ENCODE data around the gene TNS1. TPM values are rescaled to one million over a fixed set of nuclear protein-coding genes. Genes with fewer than 3 reads are reported as not detected.
A peak's percentile ranks its signal among the peaks of the same experiment; 100 is the strongest.
"Not testable (repeated sequence)": the region's sequence is repeated elsewhere in the genome, so short reads cannot be mapped to it uniquely, and the experiment has no call there.

TNS1 gene
- total RNA-seq, 2 donors from 2014 or later = 4.4 to 44.9 TPM

GRCh38 chr2:218024871-218025270, 22.1 kb upstream of the TNS1 start:
- Mint-ChIP-seq H3K27me3 (no peaks in the 10 kb centered on the region), H3K4me1 (no peaks in the 10 kb centered on the region), H3K27ac (no peak overlapping the region), H3K36me3 (ENCODE audit: low read depth) (no peaks in the 10 kb centered on the region), H3K9me3 (no peaks in the 10 kb centered on the region), H3K4me3 (no peak overlapping the region)
- ATAC-seq (replicated peaks) = no peak

GRCh38 chr2:218024336-218024735, 21.5 kb upstream of the TNS1 start:
- H3K4me1 Mint-ChIP-seq = no peaks in the 10 kb centered on the region
- no peaks in the 10 kb centered on the region for H3K27me3 Mint-ChIP-seq
- H3K27ac Mint-ChIP-seq = no peak overlapping the region
- ATAC-seq (replicated peaks) = no peak
- no peaks in the 10 kb centered on the region for H3K9me3 Mint-ChIP-seq
- no peaks in the 10 kb centered on the region for H3K36me3 Mint-ChIP-seq (ENCODE audit: low read depth)
- H3K4me3 Mint-ChIP-seq = no peak overlapping the region

- no peak overlapping the region for H3K4me3 Mint-ChIP-seq
- H3K27ac Mint-ChIP-seq = no peak overlapping the region
- no peaks in the 10 kb centered on the region for H3K4me1 Mint-ChIP-seq
- ATAC-seq (replicated peaks) = no peak
- no peaks in the 10 kb centered on the region for H3K9me3 Mint-ChIP-seq
- no peaks in the 10 kb centered on the region for H3K36me3 Mint-ChIP-seq (ENCODE audit: low read depth)
- no peaks in the 10 kb centered on the region for H3K27me3 Mint-ChIP-seq
Measured at GRCh38 chr2:218023636-218024035, 20.8 kb upstream of the TNS1 start.

- Mint-ChIP-seq H3K27me3 (no peaks in the 10 kb centered on the region), H3K9me3 (no peaks in the 10 kb centered on the region), H3K36me3 (ENCODE audit: low read depth) (no peaks in the 10 kb centered on the region), H3K4me1 (no peaks in the 10 kb centered on the region), H3K27ac (no peak overlapping the region), H3K4me3 (no peak overlapping the region)
- ATAC-seq (replicated peaks) = no peak
Measured at GRCh38 chr2:218022851-218023530, 20.2 kb upstream of the TNS1 start.

GRCh38 chr2:218022131-218022850, 19.5 kb upstream of the TNS1 start:
- Mint-ChIP-seq H3K4me1 (no peaks in the 10 kb centered on the region), H3K4me3 (no peak overlapping the region), H3K27me3 (no peaks in the 10 kb centered on the region), H3K27ac (no peak overlapping the region), H3K9me3 (no peaks in the 10 kb centered on the region), H3K36me3 (ENCODE audit: low read depth) (no peaks in the 10 kb centered on the region)
- no peak for ATAC-seq (replicated peaks)

- Mint-ChIP-seq H3K4me1 (no peaks in the 10 kb centered on the region), H3K27me3 (peaks cover 2% of the 10 kb centered on the region), H3K27ac (no peak overlapping the region), H3K36me3 (ENCODE audit: low read depth) (no peaks in the 10 kb centered on the region), H3K4me3 (no peak overlapping the region), H3K9me3 (no peaks in the 10 kb centered on the region)
- ATAC-seq (replicated peaks) = no peak
Measured at GRCh38 chr2:218021536-218022071, 18.8 kb upstream of the TNS1 start.

- H3K4me3 Mint-ChIP-seq = no peak overlapping the region
- H3K9me3 Mint-ChIP-seq = no peaks in the 10 kb centered on the region
- peaks cover 4% of the 10 kb centered on the region for H3K27me3 Mint-ChIP-seq
- H3K36me3 Mint-ChIP-seq (ENCODE audit: low read depth) = no peaks in the 10 kb centered on the region
- H3K4me1 Mint-ChIP-seq = no peaks in the 10 kb centered on the region
- no peak for ATAC-seq (replicated peaks)
- H3K27ac Mint-ChIP-seq = no peak overlapping the region
Measured at GRCh38 chr2:218020966-218021535, 18.3 kb upstream of the TNS1 start.

- Mint-ChIP-seq H3K27ac (no peak overlapping the region), H3K4me1 (no peaks in the 10 kb centered on the region), H3K27me3 (peaks cover 4% of the 10 kb centered on the region), H3K9me3 (no peaks in the 10 kb centered on the region), H3K4me3 (no peak overlapping the region), H3K36me3 (ENCODE audit: low read depth) (no peaks in the 10 kb centered on the region)
- ATAC-seq (replicated peaks) = no peak
Measured at GRCh38 chr2:218020281-218020680, 17.5 kb upstream of the TNS1 start.

GRCh38 chr2:218019411-218020060, 16.7 kb upstream of the TNS1 start:
- H3K9me3 Mint-ChIP-seq = no peaks in the 10 kb centered on the region
- H3K36me3 Mint-ChIP-seq (ENCODE audit: low read depth) = no peaks in the 10 kb centered on the region
- no peak overlapping the region for H3K27ac Mint-ChIP-seq
- no peak for ATAC-seq (replicated peaks)
- no peak overlapping the region for H3K4me3 Mint-ChIP-seq
- H3K27me3 Mint-ChIP-seq = peaks cover 6% of the 10 kb centered on the region
- H3K4me1 Mint-ChIP-seq = no peaks in the 10 kb centered on the region

- not testable (repeated sequence) for H3K4me1 Mint-ChIP-seq; ATAC-seq (replicated peaks); H3K27ac Mint-ChIP-seq; H3K9me3 Mint-ChIP-seq; H3K27me3 Mint-ChIP-seq; H3K4me3 Mint-ChIP-seq; H3K36me3 Mint-ChIP-seq (ENCODE audit: low read depth)
Measured at GRCh38 chr2:218018842-218019125, 16.0 kb upstream of the TNS1 start.

- Mint-ChIP-seq H3K27ac (no peak overlapping the region), H3K4me1 (no peaks in the 10 kb centered on the region), H3K4me3 (no peak overlapping the region), H3K27me3 (peaks cover 19% of the 10 kb centered on the region), H3K9me3 (no peaks in the 10 kb centered on the region), H3K36me3 (ENCODE audit: low read depth) (no peaks in the 10 kb centered on the region)
- no peak for ATAC-seq (replicated peaks)
Measured at GRCh38 chr2:218017211-218018053, 14.6 kb upstream of the TNS1 start.

GRCh38 chr2:218016810-218017209, 14.0 kb upstream of the TNS1 start:
- Mint-ChIP-seq H3K4me3 (no peak overlapping the region), H3K9me3 (no peaks in the 10 kb centered on the region), H3K36me3 (ENCODE audit: low read depth) (no peaks in the 10 kb centered on the region), H3K27me3 (peaks cover 24% of the 10 kb centered on the region), H3K4me1 (no peaks in the 10 kb centered on the region), H3K27ac (peak overlapping the region; percentile 57)
- no peak for ATAC-seq (replicated peaks)

- H3K27ac Mint-ChIP-seq = peak overlapping the region; percentile 57
- peaks cover 32% of the 10 kb centered on the region for H3K27me3 Mint-ChIP-seq
- no peak for ATAC-seq (replicated peaks)
- H3K36me3 Mint-ChIP-seq (ENCODE audit: low read depth) = no peaks in the 10 kb centered on the region
- no peaks in the 10 kb centered on the region for H3K9me3 Mint-ChIP-seq
- no peak overlapping the region for H3K4me3 Mint-ChIP-seq
- no peaks in the 10 kb centered on the region for H3K4me1 Mint-ChIP-seq
Measured at GRCh38 chr2:218015586-218016521, 13.1 kb upstream of the TNS1 start.
